Esophagus squamous epithelium (tissue), 4 donors: Measurements from ENCODE around the gene RABGAP1L.

Source experiments
- POLR2A ChIP-seq, 4 donors: fragments of 450-650 bp; IDR thresholded peaks; one replicate each; pipeline ENCODE4 v1.6.1; 2017; ENCODE audit warnings: antibody characterized with exemption in 4 of 4, mild to moderate bottlenecking in 4 of 4, moderate library complexity in 3 of 4
- TF ChIP-seq, protein P1 (sequence below), 6 experiments: fragments of 450-650 bp in 4 of 6; fragments of 200-600 bp in 2 of 6; sonication (generic) in 2 of 6; IDR thresholded peaks; one replicate each; pipeline ENCODE4 v1.5.1; 2016 to 2019; ENCODE audit warnings: antibody characterized with exemption in 6 of 6, mild to moderate bottlenecking in 4 of 6, moderate library complexity in 4 of 6

DNA sequence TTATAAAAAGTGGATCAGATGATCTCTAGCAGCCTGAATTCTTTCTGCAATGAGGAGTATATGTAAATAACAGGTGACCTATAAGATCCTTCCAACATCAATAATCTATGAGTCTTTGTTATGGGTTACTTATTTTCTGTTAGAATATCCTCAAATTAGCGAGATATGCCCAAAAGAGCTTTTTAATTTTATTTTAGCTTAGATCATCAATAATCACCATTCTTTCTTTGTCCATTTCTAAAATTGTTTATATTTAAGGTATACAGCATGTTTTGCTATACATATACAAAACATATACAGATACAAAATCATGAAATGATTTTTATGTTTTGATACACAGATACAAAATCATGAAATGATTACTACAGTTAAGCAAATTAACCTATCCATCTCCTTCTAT is 11.8 kb downstream of the RABGAP1L start:
- TF ChIP-seq, protein P1, sequence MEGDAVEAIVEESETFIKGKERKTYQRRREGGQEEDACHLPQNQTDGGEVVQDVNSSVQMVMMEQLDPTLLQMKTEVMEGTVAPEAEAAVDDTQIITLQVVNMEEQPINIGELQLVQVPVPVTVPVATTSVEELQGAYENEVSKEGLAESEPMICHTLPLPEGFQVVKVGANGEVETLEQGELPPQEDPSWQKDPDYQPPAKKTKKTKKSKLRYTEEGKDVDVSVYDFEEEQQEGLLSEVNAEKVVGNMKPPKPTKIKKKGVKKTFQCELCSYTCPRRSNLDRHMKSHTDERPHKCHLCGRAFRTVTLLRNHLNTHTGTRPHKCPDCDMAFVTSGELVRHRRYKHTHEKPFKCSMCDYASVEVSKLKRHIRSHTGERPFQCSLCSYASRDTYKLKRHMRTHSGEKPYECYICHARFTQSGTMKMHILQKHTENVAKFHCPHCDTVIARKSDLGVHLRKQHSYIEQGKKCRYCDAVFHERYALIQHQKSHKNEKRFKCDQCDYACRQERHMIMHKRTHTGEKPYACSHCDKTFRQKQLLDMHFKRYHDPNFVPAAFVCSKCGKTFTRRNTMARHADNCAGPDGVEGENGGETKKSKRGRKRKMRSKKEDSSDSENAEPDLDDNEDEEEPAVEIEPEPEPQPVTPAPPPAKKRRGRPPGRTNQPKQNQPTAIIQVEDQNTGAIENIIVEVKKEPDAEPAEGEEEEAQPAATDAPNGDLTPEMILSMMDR (IDR thresholded peaks at IDR 0.05) = no peak
- TF ChIP-seq POLR2A (IDR thresholded peaks at IDR 0.05) = no peak
